ENCODE data around the gene TNNI3K.

DNA sequence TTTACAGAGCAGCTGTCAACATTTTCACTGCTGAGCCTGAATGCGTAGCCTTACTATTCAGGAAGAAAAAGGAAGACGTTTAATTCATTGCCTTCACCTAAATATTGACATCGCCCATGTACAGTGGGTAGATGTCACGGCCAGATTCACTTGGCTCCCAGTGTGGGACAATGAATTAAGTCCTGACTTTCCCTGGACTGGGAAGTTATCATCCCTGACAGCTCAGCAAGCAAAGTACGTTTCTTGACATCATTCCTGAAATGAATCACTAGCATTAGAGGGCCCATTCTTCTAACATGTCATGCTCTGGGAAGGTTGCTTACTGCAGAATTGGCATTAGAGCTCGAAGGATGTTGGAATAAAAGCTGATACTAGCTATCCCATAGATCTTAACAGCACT, 239.4 kb downstream of the TNNI3K start:
- no peak for TF ChIP-seq RFX5 (IDR thresholded peaks at IDR 0.05; ENCODE audit: borderline replicate concordance, low read depth, low read length)
- TF ChIP-seq TBP (IDR thresholded peaks at IDR 0.05; ENCODE audit: low read depth, low read length), result no peak
- TF ChIP-seq, protein P1, sequence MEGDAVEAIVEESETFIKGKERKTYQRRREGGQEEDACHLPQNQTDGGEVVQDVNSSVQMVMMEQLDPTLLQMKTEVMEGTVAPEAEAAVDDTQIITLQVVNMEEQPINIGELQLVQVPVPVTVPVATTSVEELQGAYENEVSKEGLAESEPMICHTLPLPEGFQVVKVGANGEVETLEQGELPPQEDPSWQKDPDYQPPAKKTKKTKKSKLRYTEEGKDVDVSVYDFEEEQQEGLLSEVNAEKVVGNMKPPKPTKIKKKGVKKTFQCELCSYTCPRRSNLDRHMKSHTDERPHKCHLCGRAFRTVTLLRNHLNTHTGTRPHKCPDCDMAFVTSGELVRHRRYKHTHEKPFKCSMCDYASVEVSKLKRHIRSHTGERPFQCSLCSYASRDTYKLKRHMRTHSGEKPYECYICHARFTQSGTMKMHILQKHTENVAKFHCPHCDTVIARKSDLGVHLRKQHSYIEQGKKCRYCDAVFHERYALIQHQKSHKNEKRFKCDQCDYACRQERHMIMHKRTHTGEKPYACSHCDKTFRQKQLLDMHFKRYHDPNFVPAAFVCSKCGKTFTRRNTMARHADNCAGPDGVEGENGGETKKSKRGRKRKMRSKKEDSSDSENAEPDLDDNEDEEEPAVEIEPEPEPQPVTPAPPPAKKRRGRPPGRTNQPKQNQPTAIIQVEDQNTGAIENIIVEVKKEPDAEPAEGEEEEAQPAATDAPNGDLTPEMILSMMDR (IDR thresholded peaks at IDR 0.05; ENCODE audit: control extremely low read depth in 1 of 3, insufficient read depth in 1 of 3, low read depth in 1 of 3, low read length in 3 of 3), result no peak
- no peak for TF ChIP-seq FOSL1 (IDR thresholded peaks at IDR 0.05; ENCODE audit: insufficient read depth, low read depth, low read length)
- no peak for TF ChIP-seq POLR2A (IDR thresholded peaks at IDR 0.05; ENCODE audit: control extremely low read depth in 1 of 2, low read depth in 2 of 2, low read length in 2 of 2)
- TF ChIP-seq, protein P2, sequence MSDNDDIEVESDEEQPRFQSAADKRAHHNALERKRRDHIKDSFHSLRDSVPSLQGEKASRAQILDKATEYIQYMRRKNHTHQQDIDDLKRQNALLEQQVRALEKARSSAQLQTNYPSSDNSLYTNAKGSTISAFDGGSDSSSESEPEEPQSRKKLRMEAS (IDR thresholded peaks at IDR 0.05), result no peak
- TF ChIP-seq GTF2F1 (IDR thresholded peaks at IDR 0.05; ENCODE audit: borderline replicate concordance, low read depth, low read length), result no peak
- TF ChIP-seq TAF1 (IDR thresholded peaks at IDR 0.05; ENCODE audit: low read depth, low read length), result no peak
- no peak for TF ChIP-seq ASH2L (IDR thresholded peaks at IDR 0.05; ENCODE audit: low read length)
- TF ChIP-seq EZH2 (IDR thresholded peaks at IDR 0.05; ENCODE audit: low read depth, low read length, severe bottlenecking), result no peak
- TF ChIP-seq SIX5 (IDR thresholded peaks at IDR 0.05; ENCODE audit: low read depth, low read length), result no peak
- no peak for TF ChIP-seq SUZ12 (IDR thresholded peaks at IDR 0.05; ENCODE audit: low read length)

Data from H1 (cell line).